PFSK-1 (cell line): ENCODE results near the gene GABBR2.

Experiments
- FOXP2 ChIP-seq: optimal IDR thresholded peaks from 2 replicates; pipeline ENCODE3; 2011; ENCODE audit warnings: borderline replicate concordance, control low read depth, inconsistent platforms; ENCODE audit not compliant: insufficient read depth; ENCODE audit errors: extremely low read length, extremely low read depth
- POLR2AphosphoS5 ChIP-seq: IDR thresholded peaks from 2 replicates; pipeline ENCODE4 v1.6.1; 2012; ENCODE audit warnings: low read depth, mild to moderate bottlenecking, control low read depth, low read length, moderate library complexity
- REST ChIP-seq, 2 experiments: IDR thresholded peaks; 2 replicates each; pipeline versions ENCODE4 v1.6.1 to v1.8.0; 2011 to 2012; ENCODE audit warnings: low read depth in 2 of 2, low read length in 2 of 2, control low read depth in 1 of 2, inconsistent platforms in 1 of 2, mild to moderate bottlenecking in 1 of 2, moderate library complexity in 1 of 2; ENCODE audit not compliant: insufficient read depth in 1 of 2

- no peak for TF ChIP-seq FOXP2
- TF ChIP-seq POLR2AphosphoS5, result no peak
- no peak for TF ChIP-seq REST (IDR thresholded peaks at IDR 0.05; ENCODE audit: insufficient read depth in 1 of 2, low read depth in 2 of 2, low read length in 2 of 2)
Measured at GRCh38 chr9:98515506-98516204, 193.1 kb downstream of the GABBR2 start.
